Anterior cingulate cortex (tissue), 58 donors: ENCODE measurements around the gene HSCB.
A peak's percentile ranks its signal among the peaks of the same experiment; 100 is the strongest.
"Not testable (repeated sequence)": the region's sequence is repeated elsewhere in the genome, so short reads cannot be mapped to it uniquely, and the experiment has no call there.

Experiments
- DNase-seq, 58 donors: peaks; one replicate each; lab custom pipeline; 2025; lab: John Stamatoyannopoulos, UW

Gene HSCB

DNA sequence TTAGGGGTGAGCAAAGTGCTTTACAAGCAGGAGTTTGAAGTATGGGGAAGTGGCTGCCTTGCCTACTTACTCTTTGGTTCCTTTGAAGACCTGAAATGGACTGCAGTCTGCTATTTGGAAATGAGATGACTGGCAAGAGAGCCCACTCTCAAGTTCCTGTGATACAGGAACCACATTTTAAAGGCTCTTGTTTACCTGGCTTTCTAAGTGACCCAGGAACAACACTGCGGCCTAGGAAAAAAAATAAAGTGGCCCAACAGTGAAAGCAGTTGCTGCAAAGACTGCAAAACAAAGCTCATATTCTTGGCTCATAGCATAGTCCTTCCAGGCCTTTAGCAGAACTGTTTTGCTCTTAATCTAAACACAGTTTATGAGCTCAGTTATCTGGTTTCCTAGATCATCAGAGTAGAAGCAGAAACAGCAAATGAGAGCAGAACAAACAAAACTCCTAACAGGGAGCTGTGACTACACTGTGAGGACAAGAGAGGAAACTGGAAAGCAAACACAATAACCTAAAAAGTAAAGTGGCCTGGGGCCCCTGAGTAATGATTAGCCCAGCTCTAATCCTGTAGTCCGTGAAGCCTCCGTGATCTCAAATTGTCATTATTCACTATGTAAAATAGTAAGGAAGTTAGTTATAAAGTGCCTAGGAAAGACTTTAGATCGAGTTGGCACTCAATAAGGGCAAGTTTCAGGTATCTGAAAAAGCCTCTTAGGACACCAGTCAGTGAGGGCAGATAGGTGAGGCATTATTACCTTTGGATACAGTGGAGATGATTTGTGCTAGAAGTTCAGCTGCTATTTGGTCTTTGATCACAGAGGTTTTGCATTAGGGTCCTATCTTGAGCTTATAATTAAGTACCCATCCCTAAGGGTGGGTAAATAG lies 42.2 kb downstream of the HSCB start:
- no peak for DNase-seq

DNA sequence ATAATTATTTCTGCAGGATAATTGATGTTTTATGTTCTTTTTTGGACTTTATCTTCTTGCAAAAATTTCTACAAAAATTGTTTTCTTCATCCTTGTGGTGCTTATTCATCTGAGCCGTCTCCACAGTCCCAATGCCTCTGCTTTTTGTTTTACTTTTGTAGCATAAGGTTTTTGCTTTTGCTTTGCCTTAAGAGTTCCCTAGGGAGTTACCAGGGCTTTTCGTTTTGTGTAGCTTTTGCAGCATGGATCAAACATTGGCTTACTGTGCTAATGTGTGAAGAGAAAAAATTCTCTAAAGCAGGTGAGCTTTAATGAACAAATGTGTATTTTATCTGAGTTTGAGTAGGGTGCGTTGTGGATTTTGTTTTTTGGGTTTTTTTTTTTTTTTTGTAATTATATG lies 46.8 kb downstream of the HSCB start:
- DNase-seq: no peak

DNA sequence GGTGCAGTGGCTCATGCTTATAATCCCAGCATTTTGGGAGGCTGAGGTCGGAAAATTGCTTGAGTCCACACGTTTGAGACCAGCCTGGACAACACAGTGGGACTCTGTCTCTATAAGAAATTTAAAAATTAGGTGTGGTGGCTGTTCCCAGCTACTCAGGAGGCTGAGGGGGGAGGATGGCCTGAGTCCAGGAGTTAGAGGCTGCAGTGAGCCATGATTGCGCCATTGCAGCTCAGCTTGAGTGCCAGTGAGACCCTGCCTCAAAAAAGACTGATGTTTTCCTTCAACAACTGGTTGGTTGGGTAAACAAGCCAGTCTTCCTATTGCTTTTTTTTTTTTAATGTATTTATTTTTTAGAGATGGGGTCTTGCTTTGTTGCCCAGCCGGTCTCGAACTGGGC lies 49.3 kb downstream of the HSCB start:
- DNase-seq: no peak

DNA sequence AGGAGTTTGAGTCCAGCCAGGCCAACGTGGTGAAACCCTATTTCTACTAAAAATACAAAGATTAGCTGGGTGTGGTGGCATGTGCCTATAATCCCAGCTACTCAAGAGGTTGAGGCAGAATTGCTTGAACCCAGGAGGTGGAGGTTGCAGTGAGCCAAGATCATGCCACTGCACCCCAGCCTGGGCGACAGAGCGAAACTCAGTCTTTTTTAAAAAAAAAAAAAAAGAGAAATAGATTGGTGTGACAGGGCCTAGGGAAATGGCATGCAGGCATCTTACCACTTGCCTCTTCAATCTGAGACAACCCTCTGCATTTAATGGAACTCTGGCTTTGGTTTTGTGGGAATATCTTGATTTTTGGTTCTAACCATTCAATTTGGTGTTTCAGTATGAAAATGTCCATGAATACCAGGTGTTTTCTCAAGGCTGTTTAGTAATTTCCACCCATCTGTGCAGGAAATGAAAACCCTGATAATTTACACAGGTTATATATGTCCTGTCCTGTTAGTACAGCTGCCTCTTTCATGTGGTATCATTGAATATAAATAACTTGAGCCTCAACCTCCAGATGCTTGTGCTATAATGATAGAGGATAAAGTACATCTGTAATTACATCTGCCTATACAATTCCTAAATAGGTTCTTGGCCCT lies 50.1 kb downstream of the HSCB start:
- DNase-seq: no peak

DNA sequence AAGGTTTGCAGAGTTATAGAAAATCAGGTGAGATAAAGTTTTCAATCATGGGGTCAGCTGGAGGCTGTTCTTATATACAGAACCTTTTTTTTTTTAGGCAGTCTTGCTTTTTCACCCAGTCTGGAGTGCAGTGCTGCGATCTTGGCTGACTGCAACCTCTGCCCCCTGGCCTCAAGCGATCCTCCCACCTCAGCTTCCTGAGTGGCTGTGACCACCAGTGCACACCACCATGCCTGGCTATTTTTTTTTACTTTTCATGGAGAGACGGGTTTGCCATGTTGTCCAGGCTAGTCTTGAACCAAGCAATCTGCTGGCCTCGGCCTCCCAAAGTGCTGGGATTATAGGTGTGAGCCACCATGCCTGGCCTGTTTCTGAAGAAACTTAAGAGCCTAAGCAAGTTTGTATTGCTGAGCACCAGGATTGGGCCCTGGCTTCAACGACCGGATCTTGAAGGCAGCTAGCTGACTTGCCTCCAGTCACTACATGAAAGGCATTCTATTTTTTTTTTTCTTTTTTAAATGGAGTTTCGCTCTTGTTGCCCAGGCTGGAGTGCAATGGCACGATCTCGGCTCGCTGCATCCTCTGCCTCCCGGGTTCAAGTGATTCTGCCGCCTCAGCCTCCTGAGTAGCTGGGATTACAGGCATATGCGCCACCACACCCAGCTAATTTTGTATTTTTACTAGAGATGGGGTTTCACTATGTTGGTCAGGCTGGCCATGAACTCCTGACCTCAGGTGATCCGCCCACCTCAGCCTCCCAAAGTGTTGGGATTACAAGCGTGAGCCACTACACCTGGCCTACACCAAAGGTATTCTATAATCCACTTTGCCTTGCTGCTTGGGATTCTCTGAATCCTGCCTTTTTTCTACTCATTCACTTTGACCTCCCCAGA lies 50.9 kb downstream of the HSCB start:
- DNase-seq: no peak

DNA sequence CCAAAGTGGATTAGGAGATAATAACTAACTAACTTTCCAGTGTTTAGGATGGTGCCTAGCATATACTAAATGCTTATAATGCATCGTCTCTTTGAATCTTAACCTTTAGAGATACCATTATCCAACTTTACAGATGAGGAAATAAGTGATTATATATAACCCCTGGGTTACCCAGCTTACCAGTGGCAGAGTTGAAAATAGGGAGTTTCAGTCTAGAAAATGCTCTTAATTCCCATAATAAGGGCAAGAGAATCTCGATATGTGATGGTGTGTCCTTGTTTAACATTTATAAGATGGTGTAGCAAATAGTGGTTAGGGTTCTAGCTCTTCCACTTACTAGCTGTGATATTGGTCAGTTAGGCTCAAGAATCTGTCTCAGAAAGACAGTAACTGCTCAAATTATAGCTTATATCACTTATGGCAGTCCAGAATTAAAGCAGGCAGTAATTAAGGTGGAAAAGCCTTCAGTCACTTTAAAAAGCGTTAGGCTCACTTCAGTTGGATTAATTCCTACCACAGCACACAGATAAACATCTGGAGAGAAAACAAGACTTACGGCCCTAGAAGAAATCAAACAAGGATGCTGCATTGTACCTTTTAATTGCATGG lies 52.2 kb downstream of the HSCB start:
- DNase-seq: no peak

DNA sequence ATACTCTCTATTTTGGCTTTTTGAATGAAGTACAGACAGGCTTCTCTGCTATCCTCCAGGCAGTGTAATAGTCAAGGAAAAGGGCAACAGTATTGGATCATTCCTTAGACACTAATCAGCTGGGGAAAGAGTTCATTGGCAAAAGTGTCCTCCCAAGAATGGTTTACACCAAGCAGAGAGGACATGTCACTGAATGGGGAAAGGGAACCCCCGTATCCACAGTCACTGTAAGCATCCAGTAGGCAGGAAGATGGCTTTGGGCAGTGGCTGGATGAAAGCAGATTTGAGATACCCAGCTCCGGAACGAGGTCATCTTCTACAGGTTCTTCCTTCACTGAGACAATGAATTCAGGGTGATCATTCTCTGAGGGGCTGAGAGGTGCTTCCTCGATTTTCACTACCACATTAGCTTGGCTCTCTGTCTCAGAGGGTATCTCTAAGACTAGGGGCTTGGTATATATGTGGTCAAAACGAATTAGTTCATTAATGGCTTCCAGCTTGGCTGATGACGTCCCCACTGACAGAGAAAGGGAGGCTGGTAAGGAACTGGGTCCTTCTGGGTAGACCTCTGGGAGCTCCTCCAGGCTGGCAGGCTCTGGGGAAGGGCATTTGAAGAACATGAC lies 53.3 kb downstream of the HSCB start:
- no peak for DNase-seq

DNA sequence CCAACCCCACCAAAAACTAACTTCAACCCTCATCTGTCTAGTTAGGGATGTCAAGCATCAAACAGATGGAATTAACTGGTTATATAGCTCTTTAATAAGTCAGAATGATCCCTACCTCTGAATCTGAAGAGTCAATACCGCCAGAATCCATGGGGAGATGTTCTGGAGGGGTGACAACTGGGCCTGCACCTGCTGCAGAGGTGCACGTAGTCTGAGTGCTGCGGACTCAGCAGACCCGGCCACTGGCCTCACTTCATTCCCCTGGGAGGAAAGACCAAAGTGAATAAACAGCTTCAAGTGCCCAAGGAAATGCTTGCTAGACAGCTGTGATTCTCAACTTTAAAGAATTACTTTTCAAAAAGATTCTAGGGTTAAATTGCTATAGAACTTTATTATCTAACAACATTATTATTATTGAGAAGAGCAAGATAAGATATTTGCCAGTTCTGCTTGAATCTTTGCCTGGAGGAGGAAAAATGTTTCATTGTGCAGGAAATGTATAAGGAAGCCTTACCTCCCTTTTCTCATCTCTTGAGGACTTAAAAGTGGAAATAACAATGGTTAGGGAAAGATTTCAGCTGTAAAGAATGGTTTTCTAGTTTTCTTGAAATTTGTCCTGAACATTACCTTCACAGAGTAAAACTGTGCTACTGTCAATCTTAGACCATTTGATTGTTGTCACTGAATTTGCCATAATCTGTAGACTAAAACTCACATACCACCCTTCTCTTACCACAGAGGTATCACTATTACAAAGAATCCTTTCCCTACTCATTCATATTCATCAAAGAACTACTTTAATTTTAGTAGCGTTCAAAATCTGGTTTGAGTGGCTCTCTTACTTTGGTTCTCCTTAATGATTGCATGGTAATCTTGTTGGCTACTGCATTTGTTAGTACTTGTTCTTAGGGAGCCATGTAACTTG lies 54.4 kb downstream of the HSCB start:
- DNase-seq: no peak

DNA sequence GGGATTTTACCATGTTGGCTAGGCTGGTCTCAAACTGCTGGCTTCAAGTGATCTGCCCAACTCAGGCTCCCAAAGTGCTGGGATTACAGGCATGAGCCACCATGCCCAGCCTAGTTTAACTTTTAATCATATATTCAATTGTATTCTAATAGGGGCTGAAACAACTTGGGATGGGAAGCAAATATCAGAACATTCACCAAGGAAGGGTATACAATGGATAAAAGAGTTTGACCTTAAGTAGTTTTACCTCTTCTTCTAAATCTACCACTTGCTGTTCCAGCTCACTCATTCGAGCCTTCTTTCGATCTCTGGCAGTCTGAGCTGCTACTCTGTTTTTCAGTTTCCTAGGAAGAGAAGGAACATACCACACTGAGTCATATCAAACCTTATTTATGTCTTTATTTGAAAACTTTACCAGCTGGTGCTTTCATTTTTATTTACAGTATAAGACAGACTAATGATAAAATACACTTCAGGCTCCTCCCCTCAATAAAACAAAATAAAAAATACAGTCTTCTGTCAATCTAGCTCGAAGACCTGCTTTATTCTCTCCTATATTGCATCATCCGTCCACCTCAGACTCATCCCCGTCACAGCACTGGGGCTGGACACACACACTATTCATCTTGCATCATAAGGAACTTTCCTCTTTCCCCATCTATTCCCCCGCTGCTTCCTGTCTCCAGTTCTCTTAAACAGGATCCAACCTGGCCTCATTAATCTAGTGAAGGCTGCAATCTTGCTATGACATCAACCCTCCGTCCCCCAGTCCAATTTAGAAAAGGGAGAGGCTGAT lies 57.2 kb downstream of the HSCB start:
- DNase-seq: peak in 6 of 58 donors; percentile 5 to 14 (median 8)

DNA sequence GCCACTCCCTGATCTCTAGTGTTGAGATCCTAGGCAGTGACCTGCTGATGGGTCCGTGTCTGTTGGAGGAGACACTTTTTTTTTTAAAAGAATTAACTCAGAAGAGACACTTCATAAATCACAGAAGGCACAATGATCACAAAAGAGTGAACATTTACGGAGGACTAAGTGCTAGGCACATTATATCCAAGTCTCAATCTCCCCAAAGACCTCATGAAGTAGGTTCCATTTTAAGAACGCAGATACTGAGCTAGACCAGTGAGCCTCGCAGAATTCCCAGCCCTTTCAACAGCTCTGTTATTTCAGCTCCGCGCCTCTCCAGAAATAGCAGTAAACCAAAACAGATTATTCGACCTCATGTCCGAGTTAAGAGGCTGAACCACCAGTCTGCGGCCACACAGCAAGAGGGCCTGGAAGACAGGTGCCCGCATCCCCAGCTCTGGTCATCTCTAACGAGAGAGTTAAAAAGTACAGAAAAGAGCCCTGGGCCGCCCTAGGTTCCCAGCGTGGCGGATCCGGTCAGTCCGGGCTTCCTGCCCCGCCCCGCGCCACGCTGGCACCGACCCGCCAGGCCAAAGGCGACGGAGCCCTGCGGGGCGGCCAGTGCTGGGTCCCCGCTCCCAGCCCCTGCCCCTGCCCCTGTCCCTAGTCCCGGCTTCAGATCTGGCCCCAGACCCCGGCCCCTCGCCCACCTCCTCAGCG lies 57.9 kb downstream of the HSCB start:
- peak in 34 of 58 donors; percentile 13 to 73 (median 48) for DNase-seq

DNA sequence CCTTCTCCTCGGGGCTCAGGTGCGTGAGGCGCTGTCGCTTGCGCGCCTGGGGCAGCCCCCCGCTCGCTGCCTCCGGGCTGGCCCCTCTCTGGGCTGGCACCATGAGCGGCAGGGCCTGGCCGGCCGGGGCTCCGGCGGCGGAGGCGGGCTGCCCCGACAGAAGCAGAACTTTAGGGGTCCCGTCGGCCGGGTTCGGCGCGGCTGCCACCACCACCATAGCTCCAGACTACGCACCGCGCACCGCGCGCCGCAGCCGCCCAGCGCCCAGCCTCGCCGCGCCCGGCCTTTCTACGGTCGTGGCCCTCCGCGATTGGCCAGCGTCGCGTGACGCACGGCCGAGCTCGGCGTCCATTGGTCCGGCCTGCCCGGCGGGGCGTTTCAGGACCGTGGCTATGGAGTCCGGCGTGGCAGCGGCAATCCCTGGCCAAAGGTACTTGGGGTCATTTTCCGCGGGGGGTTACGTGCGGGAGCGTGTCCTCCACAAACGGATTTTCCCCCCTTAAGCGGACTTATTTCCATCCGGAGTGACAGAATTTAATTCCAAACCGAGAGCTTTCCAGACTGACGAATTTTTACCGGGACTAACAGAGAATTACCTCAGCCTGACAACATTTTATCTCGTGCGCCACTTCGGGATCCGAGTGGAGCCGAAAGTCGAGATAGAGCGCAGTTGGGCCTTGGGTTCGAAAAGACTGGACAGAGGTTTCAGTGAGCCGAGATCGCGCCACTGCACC lies 58.6 kb downstream of the HSCB start, which contains the start of gene XBP1:
TSS of gene XBP1 (minus strand) at position 262 of the 734 bp plus-strand sequence.
- peak; percentile 29 to 95 (median 89) for DNase-seq

DNA sequence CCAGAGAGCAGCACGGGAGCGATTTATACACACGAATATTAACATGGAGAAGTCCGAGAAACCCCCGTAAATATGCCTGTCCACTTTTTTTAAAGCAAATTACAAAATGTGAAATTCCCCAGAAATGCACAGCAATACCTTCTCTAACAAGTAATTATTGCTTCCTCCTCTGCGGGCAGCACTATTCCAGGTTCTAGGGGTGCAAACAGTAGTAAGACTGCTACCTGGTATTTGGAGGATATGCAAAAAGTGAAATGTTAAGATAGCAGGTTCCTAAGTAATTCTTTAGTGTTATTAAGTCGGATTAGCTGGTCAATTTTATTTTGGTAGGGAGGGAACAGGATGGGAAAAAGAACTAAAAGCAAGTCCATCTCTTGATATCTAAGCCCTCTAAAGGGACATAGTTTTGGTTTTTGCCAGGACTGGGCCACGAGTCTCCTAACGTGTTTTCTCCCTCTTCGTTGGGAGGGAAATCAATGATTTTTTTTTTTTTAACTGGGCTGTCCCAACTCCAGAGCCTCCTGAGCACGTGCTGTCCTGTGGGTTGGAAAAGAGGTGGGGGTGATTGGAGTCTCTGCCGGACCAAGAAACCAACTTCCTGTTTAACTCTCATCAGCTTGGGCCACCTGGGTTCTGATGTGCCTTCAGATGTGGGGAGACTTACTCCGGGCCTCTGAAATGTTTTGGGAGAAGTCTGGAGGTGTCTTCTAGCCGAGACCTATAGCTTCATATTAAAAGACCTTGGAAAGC lies 60.2 kb downstream of the HSCB start:
- DNase-seq: no peak

DNA sequence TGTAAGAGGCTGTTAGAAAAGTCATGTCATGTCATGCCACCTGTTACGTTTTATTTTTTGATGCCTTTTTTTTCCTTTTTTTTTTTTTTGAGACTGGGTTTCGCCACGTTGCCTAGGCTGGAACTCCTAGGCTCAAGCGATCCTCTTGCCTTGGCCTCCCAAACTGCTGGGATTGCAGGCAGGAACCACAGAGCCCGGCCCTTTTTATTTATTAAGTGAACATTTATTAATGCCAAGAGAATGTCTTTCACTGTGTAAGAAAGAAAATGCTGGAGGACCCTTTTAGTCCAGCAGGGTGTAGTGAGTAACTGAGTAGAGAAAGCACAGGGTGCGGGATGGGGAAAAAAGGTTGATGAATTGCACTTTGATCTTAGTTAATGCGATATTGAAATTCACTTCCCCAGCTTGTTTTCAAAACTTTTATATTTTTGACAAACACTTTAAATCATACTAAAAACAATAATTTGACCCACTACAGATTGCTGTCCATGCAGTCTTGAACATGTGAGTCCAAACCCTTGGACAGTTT lies 60.8 kb downstream of the HSCB start:
- no peak for DNase-seq

DNA sequence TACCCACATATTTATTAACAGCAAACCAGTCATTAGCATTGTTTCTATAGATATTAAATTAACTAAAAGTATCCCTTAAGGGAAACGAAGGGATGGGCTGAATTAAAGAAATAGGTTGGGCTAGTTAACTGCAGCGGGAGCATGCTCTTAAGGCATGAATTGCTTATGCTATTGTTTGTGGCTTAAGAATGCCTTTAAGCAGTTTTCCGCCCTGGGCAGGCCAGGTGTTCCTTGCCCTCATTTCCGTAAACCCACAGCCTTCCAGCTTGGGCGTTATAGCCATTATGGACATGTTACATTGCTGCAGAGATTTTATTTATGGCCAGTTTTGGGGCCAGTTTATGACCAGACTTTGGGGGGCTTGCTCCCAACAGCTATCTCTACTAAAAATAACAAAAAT lies 63.6 kb downstream of the HSCB start:
- not testable (repeated sequence) for DNase-seq
